K562 (cell line): ENCODE data around the gene HPCAL1. TPM values are rescaled to one million over a fixed set of nuclear protein-coding genes. Genes with fewer than 3 reads are reported as not detected.

Experiments used
- BHLHE40 ChIP-seq: IDR thresholded peaks from 2 replicates; pipeline ENCODE4 v1.6.1; 2011; ENCODE audit warnings: low read length, improper control_type of control experiment
- GTF2E2 ChIP-seq: fragments of 200-800 bp; sonication (Bioruptor generic); IDR thresholded peaks from 2 replicates; pipeline ENCODE4 v1.6.1; 2016; ENCODE audit warnings: missing genetic modification characterization, missing compliant biosample characterization
- HNRNPK ChIP-seq: fragments of 200-400 bp; formaldehyde crosslinking; IDR thresholded peaks from one replicate; pipeline ENCODE4 v1.6.1; 2018; ENCODE audit warnings: mild to moderate bottlenecking, low read depth, low read length; ENCODE audit not compliant: poor library complexity, severe bottlenecking
- KDM2B ChIP-seq: fragments of 250-450 bp; sonication (Bioruptor Pico); IDR thresholded peaks from 2 replicates; pipeline ENCODE4 v1.8.0; 2021; ENCODE audit warnings: mild to moderate bottlenecking, moderate library complexity
- ZBTB11 ChIP-seq, 3 experiments: fragments of 200-800 bp in 1 of 3; fragments of 250-450 bp in 1 of 3; fragments of 450-650 bp in 1 of 3; sonication (Bioruptor Pico) in 1 of 3; sonication (Bioruptor generic) in 1 of 3; formaldehyde crosslinking in 1 of 3; IDR thresholded peaks; 2 replicates each; pipeline versions ENCODE4 v1.6.1 to v1.8.0; 2016 to 2022; ENCODE audit warnings: mild to moderate bottlenecking in 2 of 3, missing genetic modification characterization in 2 of 3, missing compliant biosample characterization in 1 of 3, moderate library complexity in 1 of 3
- ZFP30 ChIP-seq: fragments of 250-450 bp; sonication (Bioruptor Pico); IDR thresholded peaks from 2 replicates; pipeline ENCODE4 v1.8.0; 2022; ENCODE audit warnings: moderate library complexity, mild to moderate bottlenecking, inconsistent platforms, borderline replicate concordance
- ZNF146 ChIP-seq: IDR thresholded peaks from one replicate; pipeline ENCODE4 v1.6.1; 2018; ENCODE audit warnings: missing compliant biosample characterization; ENCODE audit not compliant: unreplicated experiment
- ZNF197 ChIP-seq: fragments of 200-800 bp; sonication (Bioruptor generic); IDR thresholded peaks from 2 replicates; pipeline ENCODE4 v1.6.1; 2016; ENCODE audit warnings: low read depth, missing genetic modification characterization, missing compliant biosample characterization
- ZNF274 ChIP-seq: IDR thresholded peaks from 2 replicates; pipeline ENCODE4 v1.6.1; 2011; ENCODE audit warnings: low read depth, mild to moderate bottlenecking, low read length, moderate library complexity, borderline replicate concordance
- ZNF282 ChIP-seq: sonication (generic); formaldehyde crosslinking; IDR thresholded peaks from 2 replicates; pipeline ENCODE4 v1.8.1; 2023; ENCODE audit warnings: missing genetic modification reagents
- ZNF551 ChIP-seq: fragments of 250-450 bp; sonication (Bioruptor Pico); IDR thresholded peaks from 2 replicates; pipeline ENCODE4 v1.5.0; 2021; ENCODE audit warnings: mild to moderate bottlenecking, moderate library complexity
- ZNF766 ChIP-seq: fragments of 200-800 bp; sonication (Bioruptor generic); conservative IDR thresholded peaks from 2 replicates; pipeline ENCODE4 v1.6.1; 2016; ENCODE audit warnings: missing genetic modification characterization, missing compliant biosample characterization
- ZNF785 ChIP-seq: fragments of 250-450 bp; sonication (Bioruptor Pico); IDR thresholded peaks from 2 replicates; pipeline ENCODE4 v1.4.0; 2020; ENCODE audit warnings: mild to moderate bottlenecking
- polyA plus RNA-seq, 8 experiments: library from polyadenylated mRNA; depleted of rRNA in 4 of 8; stranded (reverse) in 5 of 8; unstranded in 3 of 8; fragments of >200 nt; fragmentation: Nextera tagmentation in 2 of 8; fragmentation: Illumina TruSeq in 1 of 8; extraction: Ambion mirVana in 2 of 8; extraction: Trizol in 1 of 8; gene quantifications; 2 replicates each; pipeline versions ENCODE4 v1.2.1 to v1.2.3, GENCODE V29; 2011 to 2014; ENCODE audit warnings: inconsistent platforms in 1 of 8, missing spikeins in 1 of 8
- total RNA-seq, 7 experiments: library from RNA; depleted of rRNA in 6 of 7; stranded (reverse); fragments of >200 nt in 6 of 7; fragmentation: Illumina TruSeq in 2 of 7; extraction: Trizol in 2 of 7; gene quantifications; 2 replicates each; pipeline versions ENCODE4 v1.2.1 to v1.2.3, GENCODE V29; 2011 to 2021; ENCODE audit warnings: low replicate concordance in 1 of 7
- TF ChIP-seq, protein P1 (sequence below): sonication (generic); formaldehyde crosslinking; IDR thresholded peaks from 2 replicates; pipeline ENCODE4 v1.8.0; 2023; ENCODE audit warnings: mild to moderate bottlenecking, missing genetic modification reagents
- TF ChIP-seq, protein P2 (sequence below): IDR thresholded peaks from 2 replicates; pipeline ENCODE4 v1.6.1; 2012; ENCODE audit warnings: low read depth, low read length, improper control_type of control experiment, borderline replicate concordance
- TF ChIP-seq, protein P3 (sequence below): fragments of 250-450 bp; sonication (Bioruptor Pico); IDR thresholded peaks from 2 replicates; pipeline ENCODE4 v1.6.1; 2021; ENCODE audit warnings: mild to moderate bottlenecking

HPCAL1 gene
- total and polyA plus RNA-seq, 9 of the 15 experiments (the other 6 are each of a cell fraction or from before 2014, with no cell fraction given) = 2.7 to 65.5 (median 23.9) TPM

GRCh38 chr2:10448576-10449485, 146.1 kb downstream of the HPCAL1 start (continued):
- TF ChIP-seq, protein P1, sequence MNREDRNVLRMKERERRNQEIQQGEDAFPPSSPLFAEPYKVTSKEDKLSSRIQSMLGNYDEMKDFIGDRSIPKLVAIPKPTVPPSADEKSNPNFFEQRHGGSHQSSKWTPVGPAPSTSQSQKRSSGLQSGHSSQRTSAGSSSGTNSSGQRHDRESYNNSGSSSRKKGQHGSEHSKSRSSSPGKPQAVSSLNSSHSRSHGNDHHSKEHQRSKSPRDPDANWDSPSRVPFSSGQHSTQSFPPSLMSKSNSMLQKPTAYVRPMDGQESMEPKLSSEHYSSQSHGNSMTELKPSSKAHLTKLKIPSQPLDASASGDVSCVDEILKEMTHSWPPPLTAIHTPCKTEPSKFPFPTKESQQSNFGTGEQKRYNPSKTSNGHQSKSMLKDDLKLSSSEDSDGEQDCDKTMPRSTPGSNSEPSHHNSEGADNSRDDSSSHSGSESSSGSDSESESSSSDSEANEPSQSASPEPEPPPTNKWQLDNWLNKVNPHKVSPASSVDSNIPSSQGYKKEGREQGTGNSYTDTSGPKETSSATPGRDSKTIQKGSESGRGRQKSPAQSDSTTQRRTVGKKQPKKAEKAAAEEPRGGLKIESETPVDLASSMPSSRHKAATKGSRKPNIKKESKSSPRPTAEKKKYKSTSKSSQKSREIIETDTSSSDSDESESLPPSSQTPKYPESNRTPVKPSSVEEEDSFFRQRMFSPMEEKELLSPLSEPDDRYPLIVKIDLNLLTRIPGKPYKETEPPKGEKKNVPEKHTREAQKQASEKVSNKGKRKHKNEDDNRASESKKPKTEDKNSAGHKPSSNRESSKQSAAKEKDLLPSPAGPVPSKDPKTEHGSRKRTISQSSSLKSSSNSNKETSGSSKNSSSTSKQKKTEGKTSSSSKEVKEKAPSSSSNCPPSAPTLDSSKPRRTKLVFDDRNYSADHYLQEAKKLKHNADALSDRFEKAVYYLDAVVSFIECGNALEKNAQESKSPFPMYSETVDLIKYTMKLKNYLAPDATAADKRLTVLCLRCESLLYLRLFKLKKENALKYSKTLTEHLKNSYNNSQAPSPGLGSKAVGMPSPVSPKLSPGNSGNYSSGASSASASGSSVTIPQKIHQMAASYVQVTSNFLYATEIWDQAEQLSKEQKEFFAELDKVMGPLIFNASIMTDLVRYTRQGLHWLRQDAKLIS (CRISPR knock-in tag) = peak; percentile 87; the same call in 1 of the 2 replicates
- TF ChIP-seq ZNF785 (no peak), GTF2E2 (tag) (no peak), ZNF146 (CRISPR knock-in tag) (no peak), BHLHE40 (peak; percentile 66), ZNF197 (CRISPR knock-in tag) (0 out of 2 replicates have a peak, but pooled peaks have one; percentile 27), ZNF282 (CRISPR knock-in tag) (no peak; the same call in 1 of the 2 replicates), ZNF766 (no peak), ZFP30 (CRISPR knock-in tag) (no peak), KDM2B (peak; percentile 93; the same call in 1 of the 2 replicates), ZNF274 (no peak), HNRNPK (peak; percentile 24), ZBTB11 (CRISPR knock-in tag; IDR thresholded peaks at IDR 0.05) (peak in 1 of 3 experiments; percentile 31; a peak in 1 of 6 replicates), ZNF551 (no peak)
- TF ChIP-seq, protein P2, sequence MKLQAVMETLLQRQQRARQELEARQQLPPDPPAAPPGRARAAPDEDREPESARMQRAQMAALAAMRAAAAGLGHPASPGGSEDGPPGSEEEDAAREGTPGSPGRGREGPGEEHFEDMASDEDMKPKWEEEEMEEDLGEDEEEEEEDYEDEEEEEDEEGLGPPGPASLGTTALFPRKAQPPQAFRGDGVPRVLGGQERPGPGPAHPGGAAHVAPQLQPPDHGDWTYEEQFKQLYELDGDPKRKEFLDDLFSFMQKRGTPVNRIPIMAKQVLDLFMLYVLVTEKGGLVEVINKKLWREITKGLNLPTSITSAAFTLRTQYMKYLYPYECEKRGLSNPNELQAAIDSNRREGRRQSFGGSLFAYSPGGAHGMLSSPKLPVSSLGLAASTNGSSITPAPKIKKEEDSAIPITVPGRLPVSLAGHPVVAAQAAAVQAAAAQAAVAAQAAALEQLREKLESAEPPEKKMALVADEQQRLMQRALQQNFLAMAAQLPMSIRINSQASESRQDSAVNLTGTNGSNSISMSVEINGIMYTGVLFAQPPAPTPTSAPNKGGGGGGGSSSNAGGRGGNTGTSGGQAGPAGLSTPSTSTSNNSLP = no peak
- TF ChIP-seq, protein P3, sequence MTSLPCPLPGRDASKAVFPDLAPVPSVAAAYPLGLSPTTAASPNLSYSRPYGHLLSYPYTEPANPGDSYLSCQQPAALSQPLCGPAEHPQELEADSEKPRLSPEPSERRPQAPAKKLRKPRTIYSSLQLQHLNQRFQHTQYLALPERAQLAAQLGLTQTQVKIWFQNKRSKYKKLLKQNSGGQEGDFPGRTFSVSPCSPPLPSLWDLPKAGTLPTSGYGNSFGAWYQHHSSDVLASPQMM = no peak
